VCaP (cell line): ENCODE measurements around the gene INSYN2B.
"Not testable (repeated sequence)": the region's sequence is repeated elsewhere in the genome, so short reads cannot be mapped to it uniquely, and the experiment has no call there.

Experiments used
- H3K27ac ChIP-seq: fragments of 450-650 bp; 2 replicates; pipeline ENCODE4 v1.5.1; 2017
- CTCF ChIP-seq: fragments of 450-650 bp; conservative IDR thresholded peaks from 2 replicates; pipeline ENCODE4 v1.5.1; 2017; ENCODE audit warnings: mild to moderate bottlenecking, moderate library complexity

Gene INSYN2B

GRCh38 chr5:169958278-169958677 is 22.0 kb downstream of the INSYN2B start:
- TF ChIP-seq CTCF: no peak

GRCh38 chr5:169956756-169957155 is 23.5 kb downstream of the INSYN2B start:
- no peak for TF ChIP-seq CTCF
- H3K27ac ChIP-seq: no peak overlapping the region

More at GRCh38 chr5:169958278-169958677, 22.0 kb downstream of the INSYN2B start:
- H3K27ac ChIP-seq: no peak overlapping the region

GRCh38 chr5:169956126-169956525 is 24.2 kb downstream of the INSYN2B start:
- TF ChIP-seq CTCF: no peak
- no peak overlapping the region for H3K27ac ChIP-seq

- no peak for TF ChIP-seq CTCF
Observed at GRCh38 chr5:169954786-169955185, 25.5 kb downstream of the INSYN2B start.

GRCh38 chr5:169953196-169953595 is 27.1 kb downstream of the INSYN2B start:
- not testable (repeated sequence) for H3K27ac ChIP-seq

More at GRCh38 chr5:169954786-169955185, 25.5 kb downstream of the INSYN2B start:
- no peak overlapping the region for H3K27ac ChIP-seq

- TF ChIP-seq CTCF: no peak
- no peak overlapping the region for H3K27ac ChIP-seq
Observed at GRCh38 chr5:169950333-169950732, 30.0 kb downstream of the INSYN2B start.

GRCh38 chr5:169946743-169947295 is 33.5 kb downstream of the INSYN2B start:
- peak overlapping the region; percentile 92 for H3K27ac ChIP-seq

More at GRCh38 chr5:169946743-169947295, 33.5 kb downstream of the INSYN2B start:
- TF ChIP-seq CTCF: no peak
